Stimulated activated CD4-positive, alpha-beta T cell treated with anti-CD3 and anti-CD28 coated beads, Interleukin-2, amount 100 ng/mL, for 48 hours (primary cell): ENCODE data around the gene KCNH1.

Experiments
- DNase-seq, 2 donors: peaks; one replicate each; pipeline ENCODE4 v3.0.0-alpha.2; 2020

The KCNH1 gene

GRCh38 chr1:210857146-210857663, 276.7 kb downstream of the KCNH1 start:
- no peak for DNase-seq

GRCh38 chr1:210855440-210855839, 278.5 kb downstream of the KCNH1 start:
- DNase-seq = no peak

- DNase-seq = no peak
These were observed 280.7 kb downstream of the KCNH1 start for GRCh38 chr1:210853276-210853675.

GRCh38 chr1:210850556-210850955, 283.4 kb downstream of the KCNH1 start:
- no peak for DNase-seq

GRCh38 chr1:210848474-210848873, 285.5 kb downstream of the KCNH1 start:
- DNase-seq = no peak

GRCh38 chr1:210841926-210842625, 291.9 kb downstream of the KCNH1 start:
- DNase-seq = no peak

- DNase-seq = no peak
These were observed 303.6 kb downstream of the KCNH1 start for GRCh38 chr1:210830034-210831028.

- no peak for DNase-seq
These were observed 304.9 kb downstream of the KCNH1 start for GRCh38 chr1:210828996-210829596.

- DNase-seq = no peak
These were observed 306.5 kb downstream of the KCNH1 start for GRCh38 chr1:210827481-210827880.

GRCh38 chr1:210826686-210827085, 307.3 kb downstream of the KCNH1 start:
- DNase-seq = no peak

- DNase-seq = no peak
These were observed 311.0 kb downstream of the KCNH1 start for GRCh38 chr1:210822932-210823331.

- no peak for DNase-seq
These were observed 311.7 kb downstream of the KCNH1 start for GRCh38 chr1:210822241-210822640.

GRCh38 chr1:210821615-210822014, 312.3 kb downstream of the KCNH1 start:
- no peak for DNase-seq

GRCh38 chr1:210819266-210819665, 314.7 kb downstream of the KCNH1 start:
- DNase-seq = no peak

GRCh38 chr1:210817385-210818275, 316.3 kb downstream of the KCNH1 start:
- DNase-seq = no peak

- no peak for DNase-seq
These were observed 318.1 kb downstream of the KCNH1 start for GRCh38 chr1:210815641-210816550.

GRCh38 chr1:210814382-210815123, 319.4 kb downstream of the KCNH1 start:
- DNase-seq = no peak

- no peak for DNase-seq
These were observed 332.4 kb downstream of the KCNH1 start for GRCh38 chr1:210801501-210801900.

GRCh38 chr1:210800756-210801155, 333.2 kb downstream of the KCNH1 start:
- no peak for DNase-seq

- no peak for DNase-seq
These were observed 333.6 kb downstream of the KCNH1 start for GRCh38 chr1:210800301-210800700.
